Spleen (tissue), 11 donors: Measurements from ENCODE around the gene XRCC3. TPM values are rescaled to one million over a fixed set of nuclear protein-coding genes. Genes with fewer than 3 reads are reported as not detected.

Experiments used
- DNase-seq: peaks from one replicate; pipeline ENCODE4 v3.0.0-alpha.2; 2020
- H3K27ac ChIP-seq, 8 donors: fragments of 200-600 bp; sonication (generic) in 7 of 8; 1 replicate in 4 of 8; 2 replicates in 4 of 8; pipeline versions ENCODE4 v1.5.0 to v1.8.0; 2016 to 2021; ENCODE audit warnings: inconsistent platforms in 4 of 8, mild to moderate bottlenecking in 4 of 8, moderate library complexity in 1 of 8
- H3K27me3 ChIP-seq, 7 donors: fragments of 200-600 bp; sonication (generic) in 6 of 7; replicated peaks in 1 of 7; 1 replicate in 4 of 7; 2 replicates in 3 of 7; pipeline versions ENCODE4 v1.5.0 to v1.8.0; 2016 to 2021; ENCODE audit warnings: inconsistent platforms in 3 of 7, mild to moderate bottlenecking in 1 of 7
- H3K36me3 ChIP-seq, 6 donors: fragments of 200-600 bp; sonication (generic) in 5 of 6; 1 replicate in 4 of 6; 2 replicates in 2 of 6; pipeline versions ENCODE4 v1.5.0 to v1.8.0; 2016 to 2021; ENCODE audit warnings: inconsistent platforms in 2 of 6
- H3K4me1 ChIP-seq, 6 donors: fragments of 200-600 bp; sonication (generic) in 5 of 6; 1 replicate in 3 of 6; 2 replicates in 3 of 6; pipeline versions ENCODE4 v1.5.0 to v1.8.0; 2016 to 2021; ENCODE audit warnings: inconsistent platforms in 3 of 6
- H3K4me3 ChIP-seq, 8 donors: fragments of 200-600 bp; sonication (generic) in 7 of 8; 1 replicate in 4 of 8; 2 replicates in 4 of 8; pipeline versions ENCODE4 v1.5.0 to v1.8.0; 2016 to 2021; ENCODE audit warnings: inconsistent platforms in 4 of 8, mild to moderate bottlenecking in 4 of 8, moderate library complexity in 2 of 8
- H3K9me3 ChIP-seq, 8 donors: fragments of 200-600 bp; sonication (generic) in 7 of 8; 1 replicate in 4 of 8; 2 replicates in 4 of 8; pipeline versions ENCODE4 v1.5.0 to v1.8.0; 2016 to 2021; ENCODE audit warnings: inconsistent platforms in 4 of 8
- CTCF ChIP-seq, 11 experiments: fragments of 200-600 bp in 7 of 11; fragments of 450-650 bp in 4 of 11; sonication (generic) in 4 of 11; IDR thresholded peaks in 8 of 11; conservative IDR thresholded peaks in 3 of 11; 1 replicate in 7 of 11; 2 replicates in 4 of 11; pipeline versions ENCODE4 v1.4.0 to v1.8.0; 2016 to 2021; ENCODE audit warnings: antibody characterized with exemption in 11 of 11, inconsistent platforms in 4 of 11, mild to moderate bottlenecking in 1 of 11
- POLR2A ChIP-seq, 3 donors: fragments of 450-650 bp; IDR thresholded peaks; one replicate each; pipeline ENCODE4 v1.5.1; 2017; ENCODE audit warnings: antibody characterized with exemption in 3 of 3, mild to moderate bottlenecking in 1 of 3
- POLR2AphosphoS5 ChIP-seq, 3 donors: sonication (generic); formaldehyde crosslinking; IDR thresholded peaks; one replicate each; pipeline ENCODE4 v1.5.1; 2017; ENCODE audit warnings: antibody characterized with exemption in 3 of 3
- WGBS, 5 donors: extraction: QIAGEN DNeasy Blood & Tissue Kit in 3 of 5; methylation state at CpG; one replicate each; pipeline versions ENCODE4 v1.1.5 to v1.1.7; 2013 to 2018; 5-methylcytosine and 5-hydroxymethylcytosine counted together
- intact Hi-C: fragments of 100-400 bp; cut with DNase I; formaldehyde crosslinking; loops from one replicate; pipeline ENCODE4 v1.15.0; 2023; ENCODE audit warnings: low total_unique reads
- polyA plus RNA-seq, 3 donors: library from polyadenylated mRNA; stranded (reverse); fragments of 200-250 nt; gene quantifications; one replicate each; pipeline ENCODE4 v1.2.1, GENCODE V29; 2013
- total RNA-seq, 7 donors: library from RNA; depleted of rRNA in 3 of 7; stranded (reverse); fragments of >200 nt in 3 of 7; fragmentation: NEBNext Ultra II Directional in 4 of 7; extraction: Animal tissue kit (Norgen Biotek cat#: 25700) in 4 of 7; gene quantifications; one replicate each; pipeline versions ENCODE4 v1.1.0 to v1.2.1, GENCODE V29; 2016 to 2021
- donor health status: healthy with polysubstance abuse.
- donor health status: DM: no; HTN: no; CAD: no; lungs with moderate emphysema.
- donor health status: DM: no; HTN: no; CAD: no.
- donor health status: Bipolar disorder and iron deficiency.
- donor health status: healthy.
- donor health status: DM: no; HTN: no; CAD: no.
- donor health status: DM: yes; HTN: yes; CAD: no.

XRCC3 gene
- total and polyA plus RNA-seq, 10 donors, result 5.9 to 20.4 (median 14.3) TPM

- no peaks in the 10 kb centered on the region for H3K9me3 ChIP-seq
- H3K4me1 ChIP-seq, result peaks cover 0 to 32% (median 15%) of the 10 kb centered on the region in 6 donors
- no peak overlapping the region for H3K4me3 ChIP-seq
- peaks cover 0 to 99% (median 61%) of the 10 kb centered on the region in 6 donors for H3K36me3 ChIP-seq
- intact Hi-C loops, result no loop called here
- H3K27me3 ChIP-seq, result no peaks in the 10 kb centered on the region
- peak overlapping the region in 5 of 8 donors; percentile 9 to 54 (median 30) for H3K27ac ChIP-seq
- 65 to 73% (median 69%) methylated on average over 9 to 12 of the region's 12 CpGs for WGBS, 5 donors
- DNase-seq, result peak; percentile 74
- TF ChIP-seq POLR2A (IDR thresholded peaks at IDR 0.05) (no peak), POLR2AphosphoS5 (IDR thresholded peaks at IDR 0.05) (peak in 2 of 3 donors; percentile 43 to 47), CTCF (IDR thresholded peaks at IDR 0.05 in 8 of 11, conservative IDR thresholded peaks at IDR 0.05 in 3 of 11) (no peak)
These were observed 19.8 kb upstream of the XRCC3 start for GRCh38 chr14:103735022-103735421.

- DNase-seq, result peak; percentile 62
- Histone ChIP-seq H3K27ac (peak overlapping the region in 4 of 8 donors; percentile 9 to 54 (median 33)), H3K4me3 (no peak overlapping the region), H3K27me3 (no peaks in the 10 kb centered on the region), H3K4me1 (peaks cover 0 to 39% (median 18%) of the 10 kb centered on the region in 6 donors), H3K36me3 (peaks cover 0 to 99% (median 62%) of the 10 kb centered on the region in 6 donors), H3K9me3 (no peaks in the 10 kb centered on the region)
- 87 to 94% (median 93%) methylated on average over 21 to 23 of the region's 23 CpGs for WGBS, 5 donors
- no peak for TF ChIP-seq POLR2A (IDR thresholded peaks at IDR 0.05)
- no peak for TF ChIP-seq CTCF (IDR thresholded peaks at IDR 0.05 in 8 of 11, conservative IDR thresholded peaks at IDR 0.05 in 3 of 11)
- TF ChIP-seq POLR2AphosphoS5 (IDR thresholded peaks at IDR 0.05), result peak in 2 of 3 donors; percentile 10 to 15
- intact Hi-C loops, result no loop called here
These were observed 19.0 kb upstream of the XRCC3 start for GRCh38 chr14:103734081-103734888.

- intact Hi-C loops, result no loop called here
- no peak overlapping the region for H3K4me3 ChIP-seq
- DNase-seq, result peak; percentile 51
- no peak for TF ChIP-seq CTCF (IDR thresholded peaks at IDR 0.05 in 8 of 11, conservative IDR thresholded peaks at IDR 0.05 in 3 of 11)
- peaks cover 0 to 41% (median 18%) of the 10 kb centered on the region in 6 donors for H3K4me1 ChIP-seq
- H3K36me3 ChIP-seq, result peaks cover 0 to 99% (median 62%) of the 10 kb centered on the region in 6 donors
- no peak overlapping the region for H3K27ac ChIP-seq
- no peaks in the 10 kb centered on the region for H3K27me3 ChIP-seq
- H3K9me3 ChIP-seq, result no peaks in the 10 kb centered on the region
- 90 to 95% (median 93%) methylated on average over 14 of the region's 14 CpGs for WGBS, 5 donors
These were observed 18.4 kb upstream of the XRCC3 start for GRCh38 chr14:103733651-103734050.

GRCh38 chr14:103732868-103733620 is 17.8 kb upstream of the XRCC3 start:
- H3K4me3 ChIP-seq, result no peak overlapping the region
- H3K4me1 ChIP-seq, result peaks cover 0 to 41% (median 18%) of the 10 kb centered on the region in 6 donors
- peaks cover 0 to 99% (median 62%) of the 10 kb centered on the region in 6 donors for H3K36me3 ChIP-seq
- intact Hi-C loops, result no loop called here
- no peak for DNase-seq
- no peaks in the 10 kb centered on the region for H3K9me3 ChIP-seq
- WGBS, 5 donors, result 91 to 97% (median 94%) methylated on average over 9 of the region's 9 CpGs
- no peaks in the 10 kb centered on the region for H3K27me3 ChIP-seq
- H3K27ac ChIP-seq, result peak overlapping the region in 1 of 8 donors; percentile 30
- no peak for TF ChIP-seq POLR2A (IDR thresholded peaks at IDR 0.05)
- TF ChIP-seq POLR2AphosphoS5 (IDR thresholded peaks at IDR 0.05), result no peak
- TF ChIP-seq CTCF (IDR thresholded peaks at IDR 0.05 in 8 of 11, conservative IDR thresholded peaks at IDR 0.05 in 3 of 11), result no peak
